Measurements from ENCODE around the gene ARMH3.

ARMH3 gene

DNA sequence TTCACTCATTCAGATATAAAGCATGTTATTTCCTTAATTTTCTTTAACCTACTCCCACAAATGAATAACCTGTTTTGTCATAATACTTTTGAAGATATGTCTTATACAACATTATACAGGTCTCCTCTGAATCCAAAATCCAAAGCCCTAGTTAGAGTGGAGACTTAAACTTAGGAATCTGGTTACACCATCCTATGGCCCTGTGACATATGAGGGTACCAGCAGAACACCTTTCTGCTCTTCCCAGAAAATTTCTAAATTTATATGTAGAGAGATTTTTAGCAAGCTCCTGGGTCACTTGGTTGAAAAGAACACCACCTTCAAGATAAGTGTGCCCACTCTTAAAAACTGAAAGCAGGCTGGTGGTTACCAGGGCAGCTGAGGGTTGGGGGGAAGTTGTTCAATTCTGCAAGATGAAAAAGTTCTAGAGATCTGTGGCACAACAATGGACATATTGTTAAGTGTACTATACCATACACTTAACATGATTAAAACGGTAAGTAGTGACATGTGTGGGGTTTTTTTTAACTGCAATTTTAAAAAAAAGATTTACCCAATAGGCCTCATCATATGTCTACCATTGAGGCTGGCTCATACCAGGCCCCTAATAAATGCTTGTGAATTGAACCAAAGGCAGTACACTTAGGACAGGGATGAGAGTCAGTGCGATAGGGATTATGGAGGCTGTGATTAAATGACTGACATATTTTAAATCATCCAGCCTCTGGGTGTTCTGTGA lies 174.8 kb downstream of the ARMH3 start:
- Histone ChIP-seq H3K4me1 (ENCODE audit: control insufficient read depth, insufficient read depth, low read length, poor library complexity, severe bottlenecking) (peaks cover 4% of the 10 kb centered on the region), H3K9me3 (ENCODE audit: control insufficient read depth, low read length) (no peaks in the 10 kb centered on the region), H3K27ac (ENCODE audit: low read depth, low read length, severe bottlenecking) (no peak overlapping the region), H3K4me3 (ENCODE audit: extremely low read depth, insufficient read depth, low read length, poor library complexity, severe bottlenecking) (no peak overlapping the region), H3K36me3 (ENCODE audit: control insufficient read depth, insufficient read depth, low read length) (no peaks in the 10 kb centered on the region)
- no CpG with 5 or more reads among the region's 2 CpGs for WGBS, 2 experiments (ENCODE audit: insufficient coverage in 2 of 2)

DNA sequence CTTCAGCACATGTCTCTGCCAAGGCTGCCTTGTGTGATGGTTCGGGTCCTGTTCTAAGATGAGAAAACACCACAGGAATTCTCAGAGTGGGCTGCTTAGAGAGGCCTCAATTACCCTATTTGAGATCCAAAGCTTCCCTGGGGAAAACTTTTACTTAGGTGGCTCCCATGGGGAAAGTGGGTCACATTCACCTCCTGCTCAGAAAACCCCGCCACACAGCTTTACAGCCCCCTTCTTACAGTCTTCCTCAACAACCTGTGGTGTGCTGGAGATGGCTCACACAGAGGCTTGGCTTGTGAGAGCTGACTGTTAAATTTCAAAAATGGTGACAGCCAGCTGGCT lies 175.8 kb downstream of the ARMH3 start:
- no peaks in the 10 kb centered on the region for H3K9me3 ChIP-seq (ENCODE audit: control insufficient read depth, low read length)
- WGBS, 2 experiments (ENCODE audit: insufficient coverage in 2 of 2), result 86 to 100% methylated on average over 1 of the region's 2 CpGs
- no peak overlapping the region for H3K27ac ChIP-seq (ENCODE audit: low read depth, low read length, severe bottlenecking)
- peaks cover 4% of the 10 kb centered on the region for H3K4me1 ChIP-seq (ENCODE audit: control insufficient read depth, insufficient read depth, low read length, poor library complexity, severe bottlenecking)
- H3K36me3 ChIP-seq (ENCODE audit: control insufficient read depth, insufficient read depth, low read length), result no peaks in the 10 kb centered on the region
- H3K4me3 ChIP-seq (ENCODE audit: extremely low read depth, insufficient read depth, low read length, poor library complexity, severe bottlenecking), result no peak overlapping the region

DNA sequence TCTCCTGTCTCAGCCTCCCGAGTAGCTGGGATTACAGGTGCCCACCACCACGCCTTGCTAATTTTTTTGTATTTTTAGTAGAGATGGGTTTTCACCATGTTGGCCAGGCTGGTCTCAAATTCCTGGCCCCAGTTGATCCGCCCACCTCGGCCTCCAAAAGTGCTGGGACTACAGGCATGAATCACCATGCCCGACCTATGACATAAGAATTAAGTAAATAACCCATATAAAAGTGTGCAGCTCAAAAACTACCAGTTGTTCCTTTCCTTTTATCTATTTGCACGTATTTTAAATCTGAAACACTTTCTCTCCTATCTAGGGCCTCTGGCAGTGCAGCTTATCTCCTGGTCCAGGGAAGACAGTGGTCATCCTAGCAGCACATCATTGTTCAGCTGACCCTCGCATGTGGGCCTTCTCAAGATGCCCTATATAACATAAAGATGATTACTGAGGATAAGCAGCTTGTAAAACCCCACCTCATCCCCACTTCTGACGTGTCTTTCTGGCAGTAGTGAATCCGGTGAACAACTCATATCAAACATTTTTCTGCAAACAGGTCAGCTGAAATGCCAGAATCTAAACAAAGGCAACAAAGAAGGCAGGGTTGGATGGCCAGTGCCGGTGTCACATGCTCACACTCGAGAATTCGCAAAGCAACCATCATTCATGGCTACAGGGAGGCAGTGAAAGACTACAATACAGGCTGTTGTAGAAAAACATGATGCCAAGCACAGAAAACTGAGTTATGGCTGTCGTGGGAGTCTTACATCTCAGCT lies 176.3 kb downstream of the ARMH3 start:
- H3K9me3 ChIP-seq (ENCODE audit: control insufficient read depth, low read length), result no peaks in the 10 kb centered on the region
- H3K36me3 ChIP-seq (ENCODE audit: control insufficient read depth, insufficient read depth, low read length), result no peaks in the 10 kb centered on the region
- WGBS, 2 experiments (ENCODE audit: insufficient coverage in 2 of 2), result 96 to 97% methylated on average over 8 to 10 of the region's 13 CpGs
- H3K27ac ChIP-seq (ENCODE audit: low read depth, low read length, severe bottlenecking), result no peak overlapping the region
- H3K4me3 ChIP-seq (ENCODE audit: extremely low read depth, insufficient read depth, low read length, poor library complexity, severe bottlenecking), result no peak overlapping the region
- H3K4me1 ChIP-seq (ENCODE audit: control insufficient read depth, insufficient read depth, low read length, poor library complexity, severe bottlenecking), result peaks cover 4% of the 10 kb centered on the region

DNA sequence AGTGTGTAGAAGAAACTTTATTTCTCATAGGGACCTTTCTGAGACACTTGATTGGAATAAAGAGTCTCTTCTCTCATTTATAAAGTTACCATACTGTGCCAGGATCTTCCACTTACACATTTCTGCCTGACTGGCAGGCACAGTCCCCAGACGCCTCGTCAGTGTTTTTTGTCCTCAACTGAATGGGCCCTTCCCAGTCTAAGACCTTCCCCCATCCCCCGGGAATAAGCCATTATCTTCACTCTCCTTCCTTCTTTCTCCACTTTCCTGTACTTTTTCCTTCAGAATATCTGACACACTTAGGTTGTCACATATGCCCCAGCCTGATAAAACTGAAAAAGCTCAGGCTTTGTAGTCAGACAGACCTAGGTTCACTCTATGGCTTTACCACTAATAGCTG lies 177.1 kb downstream of the ARMH3 start:
- H3K4me3 ChIP-seq (ENCODE audit: extremely low read depth, insufficient read depth, low read length, poor library complexity, severe bottlenecking), result no peak overlapping the region
- WGBS, 2 experiments (ENCODE audit: insufficient coverage in 2 of 2), result 84 to 85% methylated on average over 3 of the region's 3 CpGs
- H3K4me1 ChIP-seq (ENCODE audit: control insufficient read depth, insufficient read depth, low read length, poor library complexity, severe bottlenecking), result peaks cover 4% of the 10 kb centered on the region
- H3K9me3 ChIP-seq (ENCODE audit: control insufficient read depth, low read length), result no peaks in the 10 kb centered on the region
- H3K27ac ChIP-seq (ENCODE audit: low read depth, low read length, severe bottlenecking), result no peak overlapping the region
- no peaks in the 10 kb centered on the region for H3K36me3 ChIP-seq (ENCODE audit: control insufficient read depth, insufficient read depth, low read length)

DNA sequence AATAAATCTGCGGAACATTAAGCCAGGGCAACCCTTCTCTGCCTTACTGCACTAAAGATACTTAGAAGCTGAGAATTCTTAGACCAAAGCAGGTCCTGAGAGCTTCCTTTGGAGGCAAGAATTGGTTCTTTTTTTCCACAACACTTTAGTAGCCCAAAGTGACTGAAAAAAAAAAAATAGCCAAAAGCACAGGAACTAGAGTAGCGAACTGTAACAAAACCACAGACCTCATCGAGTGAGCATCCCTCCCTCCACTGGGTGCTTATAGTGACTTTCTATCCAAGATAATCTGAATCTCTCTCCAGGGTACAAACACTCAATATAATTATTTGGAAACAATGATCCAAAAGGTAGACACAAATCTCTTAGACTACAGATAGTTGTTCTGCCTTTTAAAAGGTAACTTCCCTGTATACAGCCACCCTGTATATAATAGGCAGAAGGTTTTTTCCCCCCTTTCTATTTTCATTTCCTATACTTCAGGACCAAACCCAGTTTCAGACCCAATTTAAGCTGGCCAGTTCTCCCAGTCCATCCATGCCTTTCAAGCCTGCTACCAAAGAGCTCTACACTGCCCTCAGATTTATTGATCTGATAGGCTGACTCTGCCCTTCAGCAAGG lies 180.8 kb downstream of the ARMH3 start:
- Histone ChIP-seq H3K9me3 (ENCODE audit: control insufficient read depth, low read length) (no peaks in the 10 kb centered on the region), H3K4me1 (ENCODE audit: control insufficient read depth, insufficient read depth, low read length, poor library complexity, severe bottlenecking) (peaks cover 4% of the 10 kb centered on the region), H3K27ac (ENCODE audit: low read depth, low read length, severe bottlenecking) (no peak overlapping the region), H3K4me3 (ENCODE audit: extremely low read depth, insufficient read depth, low read length, poor library complexity, severe bottlenecking) (no peak overlapping the region), H3K36me3 (ENCODE audit: control insufficient read depth, insufficient read depth, low read length) (no peaks in the 10 kb centered on the region)
- WGBS, 2 experiments (ENCODE audit: insufficient coverage in 2 of 2), result 100% methylated on average over 1 of the region's 3 CpGs

DNA sequence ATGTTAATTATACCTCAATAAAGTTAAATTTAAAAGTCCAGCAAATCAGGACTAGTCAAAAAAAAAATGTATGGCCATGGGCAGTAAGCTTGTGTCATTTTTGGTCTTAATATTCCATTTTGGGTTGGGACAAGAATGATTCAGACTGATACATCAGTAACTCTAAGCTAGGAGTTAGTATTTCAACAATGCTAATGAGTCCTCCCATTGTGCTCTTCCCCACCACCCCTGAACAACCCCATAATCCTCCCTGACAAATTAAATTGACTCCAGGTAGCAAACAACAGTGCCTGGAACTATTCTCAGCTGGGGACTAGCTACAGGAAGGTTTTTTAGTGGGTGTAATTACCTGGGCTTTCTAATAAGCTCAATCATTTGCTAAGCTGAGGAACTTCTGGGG lies 181.7 kb downstream of the ARMH3 start:
- Histone ChIP-seq H3K4me1 (ENCODE audit: control insufficient read depth, insufficient read depth, low read length, poor library complexity, severe bottlenecking) (peaks cover 4% of the 10 kb centered on the region), H3K36me3 (ENCODE audit: control insufficient read depth, insufficient read depth, low read length) (no peaks in the 10 kb centered on the region), H3K27ac (ENCODE audit: low read depth, low read length, severe bottlenecking) (no peak overlapping the region), H3K9me3 (ENCODE audit: control insufficient read depth, low read length) (no peaks in the 10 kb centered on the region), H3K4me3 (ENCODE audit: extremely low read depth, insufficient read depth, low read length, poor library complexity, severe bottlenecking) (no peak overlapping the region)

DNA sequence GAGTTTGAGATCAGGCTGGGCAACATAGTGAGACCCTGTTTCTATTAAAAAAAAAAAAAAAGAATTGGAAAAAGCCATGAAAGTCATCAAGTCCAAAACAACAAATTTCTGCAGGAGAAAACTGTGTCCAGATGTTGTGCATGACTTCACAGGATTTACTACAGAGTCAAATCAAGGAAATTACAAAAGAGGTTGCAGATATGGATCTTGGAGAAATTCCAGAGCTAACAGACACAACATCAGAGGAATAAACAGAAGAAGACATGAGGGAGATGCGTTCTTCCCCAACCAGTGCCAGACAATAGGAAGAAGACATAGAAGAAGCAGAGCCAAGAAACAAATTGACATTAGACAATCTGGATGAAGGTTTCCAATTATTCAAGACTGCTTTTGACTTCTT lies 188.0 kb downstream of the ARMH3 start:
- no peaks in the 10 kb centered on the region for H3K4me1 ChIP-seq (ENCODE audit: control insufficient read depth, insufficient read depth, low read length, poor library complexity, severe bottlenecking)
- no peak overlapping the region for H3K4me3 ChIP-seq (ENCODE audit: extremely low read depth, insufficient read depth, low read length, poor library complexity, severe bottlenecking)
- 100% methylated on average over 1 of the region's 1 CpG; no CpG with 5 or more reads in 1 of the 2 experiments for WGBS, 2 experiments (ENCODE audit: insufficient coverage in 2 of 2)
- H3K27ac ChIP-seq (ENCODE audit: low read depth, low read length, severe bottlenecking), result no peak overlapping the region
- H3K36me3 ChIP-seq (ENCODE audit: control insufficient read depth, insufficient read depth, low read length), result no peaks in the 10 kb centered on the region
- H3K9me3 ChIP-seq (ENCODE audit: control insufficient read depth, low read length), result no peaks in the 10 kb centered on the region

DNA sequence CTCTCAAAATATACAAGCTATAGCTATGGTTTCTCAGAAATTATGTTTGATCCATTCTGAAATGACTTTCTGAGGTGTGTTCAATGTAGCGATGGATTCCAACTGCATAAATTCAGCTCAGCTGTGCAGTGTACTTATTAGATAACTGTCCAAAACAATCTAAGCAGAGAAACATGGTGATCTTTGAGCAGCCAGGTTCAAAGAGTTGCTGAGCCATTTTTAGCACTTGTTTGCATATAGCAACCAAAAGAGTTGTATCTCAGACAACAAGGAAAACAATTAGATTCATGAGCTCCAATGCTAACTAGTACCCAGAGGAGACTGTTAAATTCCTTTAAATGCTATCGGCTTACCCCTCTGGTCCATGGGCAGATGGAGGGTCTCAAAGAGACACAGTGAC lies 196.4 kb downstream of the ARMH3 start:
- H3K27ac ChIP-seq (ENCODE audit: low read depth, low read length, severe bottlenecking), result no peak overlapping the region
- peaks cover 4% of the 10 kb centered on the region for H3K9me3 ChIP-seq (ENCODE audit: control insufficient read depth, low read length)
- H3K4me1 ChIP-seq (ENCODE audit: control insufficient read depth, insufficient read depth, low read length, poor library complexity, severe bottlenecking), result peaks cover 11% of the 10 kb centered on the region
- H3K36me3 ChIP-seq (ENCODE audit: control insufficient read depth, insufficient read depth, low read length), result no peaks in the 10 kb centered on the region
- no peak overlapping the region for H3K4me3 ChIP-seq (ENCODE audit: extremely low read depth, insufficient read depth, low read length, poor library complexity, severe bottlenecking)
- WGBS, 2 experiments (ENCODE audit: insufficient coverage in 2 of 2), result 89 to 90% methylated on average over 1 to 2 of the region's 2 CpGs

DNA sequence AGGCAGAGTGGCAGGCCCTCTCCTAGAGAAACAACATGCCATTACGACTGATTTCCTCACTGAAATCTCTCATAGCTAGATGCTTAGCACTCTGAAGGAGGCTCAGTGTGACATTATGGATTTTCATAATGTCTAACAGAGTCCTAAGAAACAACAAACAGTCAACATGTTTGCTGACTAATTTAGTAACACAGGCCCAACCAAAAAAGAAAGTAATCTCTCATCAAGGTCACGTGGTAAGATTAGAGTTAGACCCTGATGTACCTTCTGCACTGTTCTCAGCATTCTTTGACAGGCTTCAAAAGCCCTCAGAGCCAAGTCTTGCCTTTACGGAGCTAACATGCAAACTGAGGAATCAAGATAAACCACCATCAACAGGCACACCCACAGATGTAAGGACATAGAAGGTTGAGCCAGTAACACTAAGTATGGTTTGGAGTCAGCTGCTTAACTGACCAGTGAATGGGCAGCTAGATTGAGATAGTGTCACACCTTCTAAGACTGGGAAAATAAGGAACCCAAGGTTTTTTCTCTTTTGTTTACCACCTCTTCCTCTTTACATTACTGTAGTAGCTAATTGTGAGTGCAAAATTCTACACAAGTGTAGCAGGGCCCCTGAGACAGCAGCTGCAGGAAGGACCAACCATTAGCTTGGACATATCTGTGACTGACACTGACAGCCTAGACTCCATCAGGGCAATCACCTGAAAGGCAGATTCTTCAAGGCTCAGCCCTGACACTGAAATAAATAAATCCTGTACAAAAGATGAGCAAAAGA lies 197.1 kb downstream of the ARMH3 start:
- H3K27ac ChIP-seq (ENCODE audit: low read depth, low read length, severe bottlenecking), result no peak overlapping the region
- peaks cover 4% of the 10 kb centered on the region for H3K9me3 ChIP-seq (ENCODE audit: control insufficient read depth, low read length)
- peaks cover 11% of the 10 kb centered on the region for H3K4me1 ChIP-seq (ENCODE audit: control insufficient read depth, insufficient read depth, low read length, poor library complexity, severe bottlenecking)
- H3K36me3 ChIP-seq (ENCODE audit: control insufficient read depth, insufficient read depth, low read length), result no peaks in the 10 kb centered on the region
- H3K4me3 ChIP-seq (ENCODE audit: extremely low read depth, insufficient read depth, low read length, poor library complexity, severe bottlenecking), result no peak overlapping the region
- 86 to 100% methylated on average over 1 to 2 of the region's 3 CpGs for WGBS, 2 experiments (ENCODE audit: insufficient coverage in 2 of 2)

DNA sequence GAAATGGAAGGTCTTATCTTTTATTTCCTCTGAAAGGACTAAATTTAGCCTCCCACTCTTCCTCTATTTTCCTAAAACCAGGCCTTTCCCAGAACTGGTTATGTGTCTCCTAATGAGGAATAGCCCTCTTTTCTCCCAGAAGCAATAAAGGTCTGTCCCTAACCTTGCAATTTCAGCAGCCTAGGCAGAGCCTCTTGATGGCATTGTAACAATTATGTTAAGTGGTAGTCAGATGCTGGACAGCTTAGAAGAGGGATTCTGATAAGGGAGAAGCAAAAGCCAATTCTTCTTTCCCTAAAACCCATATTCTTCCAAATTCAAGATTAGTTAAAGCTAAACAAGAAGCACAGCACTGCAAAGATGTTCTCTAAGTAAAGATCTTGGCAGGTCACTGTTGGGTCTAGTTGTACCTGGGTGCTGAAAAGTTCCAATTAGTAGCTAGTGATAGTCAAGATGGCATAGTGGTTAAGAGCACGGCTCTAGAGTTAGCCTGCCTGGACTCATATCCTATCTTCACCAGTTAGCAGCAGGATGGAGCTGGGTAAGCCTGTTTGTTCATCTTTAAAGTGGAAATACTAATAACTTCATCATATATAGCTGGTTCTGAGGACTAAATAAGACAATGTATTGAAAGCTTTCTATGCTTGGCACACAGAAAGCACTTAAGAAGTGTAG lies 198.0 kb downstream of the ARMH3 start:
- Histone ChIP-seq H3K27ac (ENCODE audit: low read depth, low read length, severe bottlenecking) (no peak overlapping the region), H3K4me1 (ENCODE audit: control insufficient read depth, insufficient read depth, low read length, poor library complexity, severe bottlenecking) (peaks cover 11% of the 10 kb centered on the region), H3K36me3 (ENCODE audit: control insufficient read depth, insufficient read depth, low read length) (no peaks in the 10 kb centered on the region), H3K9me3 (ENCODE audit: control insufficient read depth, low read length) (peaks cover 4% of the 10 kb centered on the region), H3K4me3 (ENCODE audit: extremely low read depth, insufficient read depth, low read length, poor library complexity, severe bottlenecking) (no peak overlapping the region)
- no CpG with 5 or more reads among the region's 1 CpG for WGBS, 2 experiments (ENCODE audit: insufficient coverage in 2 of 2)

Data from mesodermal cell (in vitro differentiated cells).